ENCODE data around the gene ZNF550.

GRCh38 chr19:57557659-57558058 is 2.0 kb downstream of the ZNF550 start:
- TF ChIP-seq POLR2A (IDR thresholded peaks at IDR 0.05) (no peak), CTCF (IDR thresholded peaks at IDR 0.05) (no peak), EP300 (IDR thresholded peaks at IDR 0.05) (no peak)
